SK-N-SH treated with all-trans-retinoic acid at 6 μM for 48 hours (cell line): Measurements from ENCODE around the gene TADA2B.

ENCODE experiments used
- BACH2 ChIP-seq: fragments of 250-450 bp; sonication (Bioruptor Pico); IDR thresholded peaks from 2 replicates; pipeline ENCODE4 v1.9.0; 2021; ENCODE audit warnings: mild to moderate bottlenecking, borderline replicate concordance
- CSRNP3 ChIP-seq: fragments of 250-450 bp; sonication (Bioruptor Pico); IDR thresholded peaks from 2 replicates; pipeline ENCODE4 v1.5.1; 2021; ENCODE audit warnings: mild to moderate bottlenecking, moderate library complexity
- ESRRG ChIP-seq: fragments of 250-450 bp; sonication (Bioruptor Pico); IDR thresholded peaks from 2 replicates; pipeline ENCODE4 v1.6.1; 2021; ENCODE audit warnings: mild to moderate bottlenecking
- GLIS3 ChIP-seq: fragments of 250-450 bp; sonication (Bioruptor Pico); IDR thresholded peaks from 2 replicates; pipeline ENCODE4 v1.5.0; 2020; ENCODE audit warnings: mild to moderate bottlenecking, moderate library complexity
- PATZ1 ChIP-seq: fragments of 250-450 bp; sonication (Bioruptor Pico); IDR thresholded peaks from 2 replicates; pipeline ENCODE4 v1.8.0; 2020; ENCODE audit warnings: mild to moderate bottlenecking, moderate library complexity, borderline replicate concordance
- POU6F1 ChIP-seq: fragments of 250-450 bp; sonication (Bioruptor Pico); IDR thresholded peaks from 2 replicates; pipeline ENCODE4 v1.8.0; 2021; ENCODE audit warnings: low read depth, mild to moderate bottlenecking, moderate library complexity, borderline replicate concordance
- RARB ChIP-seq: fragments of 250-450 bp; sonication (Bioruptor Pico); IDR thresholded peaks from 2 replicates; pipeline ENCODE4 v1.8.0; 2021; ENCODE audit warnings: mild to moderate bottlenecking, moderate library complexity
- TOX ChIP-seq: fragments of 250-450 bp; sonication (Bioruptor Pico); IDR thresholded peaks from 2 replicates; pipeline ENCODE4 v1.8.0; 2021; ENCODE audit warnings: mild to moderate bottlenecking, moderate library complexity, borderline replicate concordance
- ZFP3 ChIP-seq: fragments of 250-450 bp; sonication (Bioruptor Pico); IDR thresholded peaks from 2 replicates; pipeline ENCODE4 v1.5.0; 2020; ENCODE audit warnings: mild to moderate bottlenecking, moderate library complexity
- ZFP30 ChIP-seq: fragments of 450-650 bp; formaldehyde crosslinking; IDR thresholded peaks from 2 replicates; pipeline ENCODE4 v1.5.0; 2022; ENCODE audit warnings: mild to moderate bottlenecking, moderate library complexity
- ZNF565 ChIP-seq: fragments of 450-650 bp; formaldehyde crosslinking; conservative IDR thresholded peaks from 2 replicates; pipeline ENCODE4 v1.5.0; 2020; ENCODE audit warnings: low read depth, mild to moderate bottlenecking, moderate library complexity
- TF ChIP-seq, protein P1 (sequence below): fragments of 250-450 bp; sonication (Bioruptor Pico); IDR thresholded peaks from 2 replicates; pipeline ENCODE4 v1.5.0; 2020; ENCODE audit warnings: mild to moderate bottlenecking, moderate library complexity
- TF ChIP-seq, protein P2 (sequence below): fragments of 250-450 bp; sonication (Bioruptor Pico); IDR thresholded peaks from 2 replicates; pipeline ENCODE4 v1.5.1; 2020; ENCODE audit warnings: low read depth, mild to moderate bottlenecking, moderate library complexity

GRCh38 chr4:7083597-7084563, 40.7 kb downstream of the TADA2B start:
- TF ChIP-seq CSRNP3 (CRISPR knock-in tag) (no peak), PATZ1 (CRISPR knock-in tag) (no peak), POU6F1 (CRISPR knock-in tag) (no peak), ZFP30 (CRISPR knock-in tag) (no peak), TOX (CRISPR knock-in tag) (no peak), ZFP3 (CRISPR knock-in tag) (no peak), BACH2 (CRISPR knock-in tag) (no peak), GLIS3 (no peak), RARB (CRISPR knock-in tag) (no peak), ZNF565 (no peak), ESRRG (CRISPR knock-in tag) (no peak)
- TF ChIP-seq, protein P1, sequence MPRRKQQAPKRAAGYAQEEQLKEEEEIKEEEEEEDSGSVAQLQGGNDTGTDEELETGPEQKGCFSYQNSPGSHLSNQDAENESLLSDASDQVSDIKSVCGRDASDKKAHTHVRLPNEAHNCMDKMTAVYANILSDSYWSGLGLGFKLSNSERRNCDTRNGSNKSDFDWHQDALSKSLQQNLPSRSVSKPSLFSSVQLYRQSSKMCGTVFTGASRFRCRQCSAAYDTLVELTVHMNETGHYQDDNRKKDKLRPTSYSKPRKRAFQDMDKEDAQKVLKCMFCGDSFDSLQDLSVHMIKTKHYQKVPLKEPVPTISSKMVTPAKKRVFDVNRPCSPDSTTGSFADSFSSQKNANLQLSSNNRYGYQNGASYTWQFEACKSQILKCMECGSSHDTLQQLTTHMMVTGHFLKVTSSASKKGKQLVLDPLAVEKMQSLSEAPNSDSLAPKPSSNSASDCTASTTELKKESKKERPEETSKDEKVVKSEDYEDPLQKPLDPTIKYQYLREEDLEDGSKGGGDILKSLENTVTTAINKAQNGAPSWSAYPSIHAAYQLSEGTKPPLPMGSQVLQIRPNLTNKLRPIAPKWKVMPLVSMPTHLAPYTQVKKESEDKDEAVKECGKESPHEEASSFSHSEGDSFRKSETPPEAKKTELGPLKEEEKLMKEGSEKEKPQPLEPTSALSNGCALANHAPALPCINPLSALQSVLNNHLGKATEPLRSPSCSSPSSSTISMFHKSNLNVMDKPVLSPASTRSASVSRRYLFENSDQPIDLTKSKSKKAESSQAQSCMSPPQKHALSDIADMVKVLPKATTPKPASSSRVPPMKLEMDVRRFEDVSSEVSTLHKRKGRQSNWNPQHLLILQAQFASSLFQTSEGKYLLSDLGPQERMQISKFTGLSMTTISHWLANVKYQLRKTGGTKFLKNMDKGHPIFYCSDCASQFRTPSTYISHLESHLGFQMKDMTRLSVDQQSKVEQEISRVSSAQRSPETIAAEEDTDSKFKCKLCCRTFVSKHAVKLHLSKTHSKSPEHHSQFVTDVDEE (CRISPR knock-in tag) = no peak
- TF ChIP-seq, protein P2, sequence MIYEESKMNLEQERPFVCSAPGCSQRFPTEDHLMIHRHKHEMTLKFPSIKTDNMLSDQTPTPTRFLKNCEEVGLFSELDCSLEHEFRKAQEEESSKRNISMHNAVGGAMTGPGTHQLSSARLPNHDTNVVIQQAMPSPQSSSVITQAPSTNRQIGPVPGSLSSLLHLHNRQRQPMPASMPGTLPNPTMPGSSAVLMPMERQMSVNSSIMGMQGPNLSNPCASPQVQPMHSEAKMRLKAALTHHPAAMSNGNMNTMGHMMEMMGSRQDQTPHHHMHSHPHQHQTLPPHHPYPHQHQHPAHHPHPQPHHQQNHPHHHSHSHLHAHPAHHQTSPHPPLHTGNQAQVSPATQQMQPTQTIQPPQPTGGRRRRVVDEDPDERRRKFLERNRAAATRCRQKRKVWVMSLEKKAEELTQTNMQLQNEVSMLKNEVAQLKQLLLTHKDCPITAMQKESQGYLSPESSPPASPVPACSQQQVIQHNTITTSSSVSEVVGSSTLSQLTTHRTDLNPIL (CRISPR knock-in tag) = no peak
